Glutamatergic neuron (in vitro differentiated cells): ENCODE data around the gene PALMD. TPM values are rescaled to one million over a fixed set of nuclear protein-coding genes. Genes with fewer than 3 reads are reported as not detected.

Experiments used
- DNase-seq: peaks from one replicate; pipeline ENCODE4 v3.0.0; 2022
- H3K27ac Mint-ChIP-seq: one replicate; pipeline ENCODE4 v1.8.0; 2020; ENCODE audit warnings: mild to moderate bottlenecking, mixed read lengths, inconsistent platforms; ENCODE audit not compliant: unreplicated experiment
- H3K27me3 Mint-ChIP-seq: one replicate; pipeline ENCODE4 v1.8.0; 2020; ENCODE audit warnings: mild to moderate bottlenecking, moderate library complexity, mixed read lengths, inconsistent platforms; ENCODE audit not compliant: unreplicated experiment
- H3K36me3 Mint-ChIP-seq: one replicate; pipeline ENCODE4 v1.8.0; 2020; ENCODE audit warnings: mild to moderate bottlenecking, mixed read lengths, inconsistent platforms; ENCODE audit not compliant: unreplicated experiment
- H3K4me1 Mint-ChIP-seq: one replicate; pipeline ENCODE4 v1.8.0; 2020; ENCODE audit warnings: mild to moderate bottlenecking, low read depth, mixed read lengths, inconsistent platforms; ENCODE audit not compliant: unreplicated experiment
- H3K4me3 Mint-ChIP-seq: one replicate; pipeline ENCODE4 v1.8.0; 2020; ENCODE audit warnings: mild to moderate bottlenecking, mixed read lengths, inconsistent platforms; ENCODE audit not compliant: unreplicated experiment
- H3K9me3 Mint-ChIP-seq: one replicate; pipeline ENCODE4 v1.8.0; 2020; ENCODE audit warnings: mild to moderate bottlenecking, moderate library complexity, mixed read lengths, inconsistent platforms; ENCODE audit not compliant: unreplicated experiment
- total RNA-seq: library from RNA; stranded (reverse); fragmentation: NEBNext Ultra II Directional; extraction: Animal tissue kit (Norgen Biotek cat#: 25700); gene quantifications from one replicate; pipeline ENCODE4 v1.2.1, GENCODE V29; 2021; ENCODE audit not compliant: unreplicated experiment
- TF ChIP-seq, protein P1 (sequence below): fragments of 200-600 bp; sonication (generic); IDR thresholded peaks from one replicate; pipeline ENCODE4 v1.5.0; 2021; ENCODE audit not compliant: partially characterized antibody, unreplicated experiment

The PALMD gene
- total RNA-seq, 1 donor from 2014 or later = 5.1 TPM

DNA sequence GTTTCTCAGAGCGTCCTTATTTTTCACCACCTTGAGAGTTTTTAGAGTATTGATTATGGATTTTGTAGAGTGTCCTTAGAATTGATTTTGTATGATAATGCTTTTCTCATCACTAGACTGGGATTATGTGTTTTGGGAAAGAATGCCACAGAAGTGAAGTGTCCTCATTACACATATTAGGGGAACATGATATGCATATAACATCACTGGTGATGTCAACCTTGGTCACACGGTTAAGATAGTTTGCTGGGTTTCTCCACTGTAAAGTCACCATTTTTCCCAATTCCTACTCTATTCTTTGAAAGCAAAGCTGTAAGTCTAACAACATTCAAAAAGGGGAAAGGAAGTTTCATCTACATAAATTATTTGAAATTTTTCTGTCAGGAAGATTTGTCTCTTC, 39.6 kb upstream of the PALMD start:
- Mint-ChIP-seq H3K4me1 (no peaks in the 10 kb centered on the region), H3K4me3 (no peak overlapping the region), H3K27ac (no peak overlapping the region), H3K9me3 (peaks cover 3% of the 10 kb centered on the region), H3K27me3 (no peaks in the 10 kb centered on the region), H3K36me3 (peaks cover 10% of the 10 kb centered on the region)
- TF ChIP-seq, protein P1, sequence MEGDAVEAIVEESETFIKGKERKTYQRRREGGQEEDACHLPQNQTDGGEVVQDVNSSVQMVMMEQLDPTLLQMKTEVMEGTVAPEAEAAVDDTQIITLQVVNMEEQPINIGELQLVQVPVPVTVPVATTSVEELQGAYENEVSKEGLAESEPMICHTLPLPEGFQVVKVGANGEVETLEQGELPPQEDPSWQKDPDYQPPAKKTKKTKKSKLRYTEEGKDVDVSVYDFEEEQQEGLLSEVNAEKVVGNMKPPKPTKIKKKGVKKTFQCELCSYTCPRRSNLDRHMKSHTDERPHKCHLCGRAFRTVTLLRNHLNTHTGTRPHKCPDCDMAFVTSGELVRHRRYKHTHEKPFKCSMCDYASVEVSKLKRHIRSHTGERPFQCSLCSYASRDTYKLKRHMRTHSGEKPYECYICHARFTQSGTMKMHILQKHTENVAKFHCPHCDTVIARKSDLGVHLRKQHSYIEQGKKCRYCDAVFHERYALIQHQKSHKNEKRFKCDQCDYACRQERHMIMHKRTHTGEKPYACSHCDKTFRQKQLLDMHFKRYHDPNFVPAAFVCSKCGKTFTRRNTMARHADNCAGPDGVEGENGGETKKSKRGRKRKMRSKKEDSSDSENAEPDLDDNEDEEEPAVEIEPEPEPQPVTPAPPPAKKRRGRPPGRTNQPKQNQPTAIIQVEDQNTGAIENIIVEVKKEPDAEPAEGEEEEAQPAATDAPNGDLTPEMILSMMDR = no peak
- no peak for DNase-seq

DNA sequence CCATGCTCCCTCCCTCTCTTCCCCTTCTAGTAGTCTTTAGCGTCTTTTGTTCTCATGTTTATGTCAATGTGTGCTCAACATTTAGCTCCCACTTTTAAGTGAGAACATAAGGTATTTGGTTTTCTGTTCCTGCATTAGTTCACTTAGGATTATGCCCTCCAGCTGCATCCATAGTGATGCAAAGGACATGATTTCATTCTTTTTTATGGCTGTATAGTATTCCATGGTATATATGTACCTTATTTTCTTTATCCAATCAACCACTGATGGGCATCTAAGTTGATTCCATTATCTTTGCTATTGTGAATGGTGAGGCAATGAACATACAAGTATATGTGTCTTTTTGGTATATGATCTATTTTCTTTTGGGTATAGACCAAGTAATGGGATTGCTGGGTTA, 38.3 kb upstream of the PALMD start:
- Mint-ChIP-seq H3K4me1 (no peaks in the 10 kb centered on the region), H3K9me3 (peaks cover 3% of the 10 kb centered on the region), H3K36me3 (peaks cover 10% of the 10 kb centered on the region), H3K27me3 (no peaks in the 10 kb centered on the region), H3K27ac (no peak overlapping the region), H3K4me3 (no peak overlapping the region)
- DNase-seq = no peak
- TF ChIP-seq, protein P1 = no peak

DNA sequence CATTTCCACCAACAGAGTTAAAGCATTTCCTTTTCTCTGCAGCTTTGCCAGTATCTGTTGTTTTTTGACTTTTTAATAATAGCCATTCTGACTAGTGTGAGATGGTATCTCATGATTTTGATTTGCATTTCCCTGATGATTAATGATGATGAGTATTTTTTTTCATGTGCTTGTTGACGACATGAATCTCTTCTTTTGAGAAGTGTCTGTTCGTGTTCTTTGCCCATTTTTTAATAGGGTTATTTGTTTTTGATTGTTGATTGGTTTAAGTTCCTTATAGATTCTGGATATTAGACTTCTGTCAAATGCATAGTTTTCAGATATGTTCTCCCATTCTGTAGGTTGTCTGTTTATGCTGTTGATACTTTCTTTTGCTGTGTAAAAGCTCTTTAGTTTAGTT, 37.9 kb upstream of the PALMD start:
- no peak overlapping the region for H3K27ac Mint-ChIP-seq
- TF ChIP-seq, protein P1 = no peak
- no peak overlapping the region for H3K4me3 Mint-ChIP-seq
- H3K36me3 Mint-ChIP-seq = peaks cover 10% of the 10 kb centered on the region
- no peaks in the 10 kb centered on the region for H3K4me1 Mint-ChIP-seq
- no peak for DNase-seq
- peaks cover 3% of the 10 kb centered on the region for H3K9me3 Mint-ChIP-seq
- no peaks in the 10 kb centered on the region for H3K27me3 Mint-ChIP-seq

DNA sequence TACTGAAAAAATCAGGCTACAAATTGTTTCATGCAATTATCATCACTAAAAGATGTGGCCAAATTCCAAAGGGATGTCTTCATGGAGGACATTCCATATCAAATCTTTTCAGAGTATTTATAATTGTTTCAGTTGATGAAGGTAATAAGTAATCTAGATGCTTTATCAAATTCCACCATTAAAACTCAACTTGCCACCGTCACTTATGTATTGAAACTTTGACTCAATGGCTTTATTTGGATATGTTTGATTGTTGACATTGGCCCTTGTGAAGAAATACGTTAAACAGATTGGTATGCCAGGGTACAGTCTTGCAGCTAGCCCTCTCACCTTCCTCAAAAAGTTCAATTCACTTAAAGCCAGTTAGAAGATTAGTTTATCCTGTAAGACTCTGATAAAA, 32.2 kb upstream of the PALMD start:
- no peak overlapping the region for H3K27ac Mint-ChIP-seq
- no peak overlapping the region for H3K4me3 Mint-ChIP-seq

DNA sequence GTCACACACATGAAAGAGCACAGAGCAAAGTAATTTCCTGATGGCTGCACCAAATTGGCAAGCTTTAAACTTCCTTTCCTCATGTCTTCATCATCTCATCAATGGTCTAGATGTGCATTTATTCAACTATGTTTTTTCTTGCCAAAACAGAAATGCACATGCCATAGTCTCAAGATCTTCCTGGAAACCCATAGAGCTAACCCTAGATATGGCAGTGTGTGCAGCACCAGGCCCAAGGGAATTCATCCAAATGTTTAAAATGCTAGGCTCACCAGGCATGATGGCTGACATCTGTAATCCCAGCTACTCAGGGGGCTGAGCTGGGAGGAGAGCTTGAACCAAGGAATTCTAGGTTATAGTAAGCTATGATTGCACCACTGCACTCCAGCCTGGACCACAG, 31.2 kb upstream of the PALMD start:
- peaks cover 12% of the 10 kb centered on the region for H3K4me1 Mint-ChIP-seq
- no peak overlapping the region for H3K27ac Mint-ChIP-seq
- no peaks in the 10 kb centered on the region for H3K27me3 Mint-ChIP-seq

More for the DNA sequence above, 32.2 kb upstream of the PALMD start:
- DNase-seq = no peak
- Mint-ChIP-seq H3K27me3 (no peaks in the 10 kb centered on the region), H3K36me3 (peaks cover 3% of the 10 kb centered on the region), H3K9me3 (peaks cover under 1% of the 10 kb centered on the region), H3K4me1 (peaks cover 12% of the 10 kb centered on the region)
- TF ChIP-seq, protein P1 = no peak

More for the DNA sequence above, 31.2 kb upstream of the PALMD start:
- H3K4me3 Mint-ChIP-seq = no peak overlapping the region
- no peak for DNase-seq
- TF ChIP-seq, protein P1 = no peak
- H3K36me3 Mint-ChIP-seq = no peaks in the 10 kb centered on the region
- H3K9me3 Mint-ChIP-seq = no peaks in the 10 kb centered on the region
